Putamen (tissue), 1 donor: ENCODE measurements around the gene UBALD1.

ENCODE experiments used
- DNase-seq: peaks from one replicate; pipeline ENCODE4 v3.0.0-alpha.2; 2016; ENCODE audit warnings: low spot score

Gene UBALD1

GRCh38 chr16:4646773-4647643, 32.3 kb upstream of the UBALD1 start:
- no peak for DNase-seq

DNA sequence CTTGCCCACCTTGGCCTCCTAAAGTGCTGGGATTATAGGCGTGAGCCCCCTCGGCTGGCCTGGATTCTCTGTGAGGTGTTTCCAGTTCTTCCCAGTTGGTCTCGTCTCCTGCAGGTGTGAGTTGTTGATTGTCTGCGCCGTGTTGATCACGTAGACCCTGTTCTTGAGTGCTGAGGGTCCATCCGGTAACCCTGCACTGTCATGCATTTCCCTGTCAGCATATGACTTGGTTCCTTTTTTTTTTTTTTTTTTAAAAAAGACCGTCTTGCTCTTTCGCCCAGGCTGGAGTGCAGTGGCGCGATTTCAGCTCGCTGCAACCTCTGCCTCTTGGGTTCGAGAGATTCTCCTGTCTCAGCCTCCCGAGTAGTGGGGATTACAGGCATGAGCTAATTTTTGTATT, 27.2 kb upstream of the UBALD1 start:
- DNase-seq = no peak

- no peak for DNase-seq
Observed at GRCh38 chr16:4641306-4641687, 26.6 kb upstream of the UBALD1 start.

- DNase-seq = no peak
Observed at GRCh38 chr16:4640572-4641305, 26.1 kb upstream of the UBALD1 start.

DNA sequence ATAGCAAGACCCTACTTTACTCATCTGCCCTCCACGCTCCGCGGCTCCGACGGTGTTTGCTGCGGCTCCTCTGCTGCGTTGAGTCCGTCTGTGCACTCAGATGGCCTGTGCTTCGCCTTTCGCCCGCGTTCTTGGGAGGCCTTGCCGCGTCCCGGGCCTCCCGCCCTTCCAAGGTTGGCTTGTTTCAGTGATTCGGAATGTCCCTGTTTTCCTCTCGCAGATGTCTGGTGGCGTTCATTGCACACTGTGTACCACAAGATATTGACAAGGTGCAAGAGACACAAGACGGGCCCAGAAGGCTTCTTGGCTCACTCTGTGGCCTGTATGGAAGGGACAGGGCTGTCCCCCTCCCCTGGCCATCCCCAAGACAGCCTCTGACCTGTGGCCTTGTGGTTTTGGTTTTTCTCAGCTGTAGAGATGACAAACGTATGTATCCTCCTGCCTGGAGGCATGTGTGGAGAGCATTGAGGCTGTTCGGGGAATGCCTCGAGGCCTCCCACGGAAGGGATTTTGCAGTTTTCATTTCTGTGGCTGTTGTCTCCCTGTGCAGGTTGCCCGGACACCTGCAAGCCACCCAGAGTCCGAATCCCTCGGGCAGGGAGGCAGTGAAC, 25.3 kb upstream of the UBALD1 start:
- DNase-seq = no peak

GRCh38 chr16:4637501-4638166, 22.9 kb upstream of the UBALD1 start:
- DNase-seq = no peak

GRCh38 chr16:4636196-4636595, 21.5 kb upstream of the UBALD1 start:
- DNase-seq = no peak

DNA sequence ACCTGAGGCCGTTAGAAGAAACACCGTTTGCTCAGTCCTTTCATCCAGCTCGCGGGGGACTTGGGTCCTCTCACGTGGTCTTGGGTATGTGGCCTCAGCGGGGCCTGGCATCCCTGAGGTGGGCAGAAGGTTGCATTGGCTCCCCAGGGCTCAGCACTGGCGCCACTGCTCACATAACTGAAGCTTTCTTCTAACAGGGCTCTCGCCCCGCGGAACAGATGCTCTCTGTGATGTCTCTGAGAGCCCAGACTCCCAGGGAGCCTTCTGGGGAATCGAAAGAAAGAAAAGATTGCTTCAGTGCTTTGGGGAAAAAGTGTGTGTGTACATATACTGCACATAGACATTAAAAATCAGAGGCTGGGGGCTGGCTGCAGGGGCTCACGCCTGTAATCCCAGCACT, 20.1 kb upstream of the UBALD1 start:
- no peak for DNase-seq

DNA sequence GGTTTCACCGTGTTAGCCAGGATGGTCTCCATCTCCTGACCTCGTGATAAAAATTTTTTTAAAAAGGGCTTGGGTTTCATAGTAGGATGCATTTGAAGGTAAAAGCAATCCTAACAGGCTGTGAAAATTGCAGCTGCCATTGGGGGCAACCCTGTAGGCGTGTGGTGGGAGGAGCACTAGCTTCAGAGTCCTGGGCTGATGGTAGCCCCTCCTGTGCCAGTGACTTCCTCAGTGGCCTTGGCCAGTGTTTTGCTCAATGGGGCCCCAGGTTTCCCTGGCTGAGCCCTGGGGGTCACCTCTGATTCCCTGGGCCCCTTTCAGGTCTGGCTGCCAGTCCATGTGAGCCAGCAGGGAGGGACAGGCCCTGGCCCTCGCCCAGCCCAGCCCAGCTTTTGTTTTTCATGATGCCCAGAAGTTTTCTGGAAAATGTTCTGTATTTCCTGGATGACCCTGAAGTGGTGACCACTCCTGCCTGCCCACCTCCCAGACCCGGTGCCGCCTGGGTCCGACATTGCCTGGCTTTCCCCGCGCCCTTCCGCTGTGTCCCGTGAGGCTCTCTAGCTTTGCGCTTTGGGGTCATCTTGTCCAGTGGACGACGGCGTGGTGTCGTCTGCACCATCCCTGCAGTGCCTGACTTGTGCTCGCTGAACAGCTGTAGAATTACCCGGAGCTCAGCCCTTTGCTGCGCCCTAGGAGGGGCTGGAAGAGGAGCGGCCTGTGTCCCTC, 19.4 kb upstream of the UBALD1 start:
- no peak for DNase-seq

DNA sequence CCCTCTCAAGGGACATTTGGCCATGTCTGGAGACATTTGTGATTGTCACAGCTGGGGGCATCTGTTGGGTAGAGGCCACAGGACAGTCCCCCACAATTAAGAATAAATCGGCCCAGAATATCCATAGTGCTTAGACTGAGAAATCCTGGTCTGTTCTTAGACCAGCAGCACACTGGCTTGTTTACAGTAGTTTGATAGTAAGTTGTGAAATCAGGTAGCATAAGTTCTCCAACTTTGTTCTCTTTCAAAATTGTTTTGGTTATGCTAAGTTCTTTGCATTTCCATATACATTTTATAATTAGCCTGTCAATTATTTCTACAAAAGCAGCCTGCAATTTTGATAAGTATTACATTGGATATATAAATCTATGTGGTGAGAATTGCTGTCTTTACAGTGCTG, 16.8 kb upstream of the UBALD1 start:
- no peak for DNase-seq

DNA sequence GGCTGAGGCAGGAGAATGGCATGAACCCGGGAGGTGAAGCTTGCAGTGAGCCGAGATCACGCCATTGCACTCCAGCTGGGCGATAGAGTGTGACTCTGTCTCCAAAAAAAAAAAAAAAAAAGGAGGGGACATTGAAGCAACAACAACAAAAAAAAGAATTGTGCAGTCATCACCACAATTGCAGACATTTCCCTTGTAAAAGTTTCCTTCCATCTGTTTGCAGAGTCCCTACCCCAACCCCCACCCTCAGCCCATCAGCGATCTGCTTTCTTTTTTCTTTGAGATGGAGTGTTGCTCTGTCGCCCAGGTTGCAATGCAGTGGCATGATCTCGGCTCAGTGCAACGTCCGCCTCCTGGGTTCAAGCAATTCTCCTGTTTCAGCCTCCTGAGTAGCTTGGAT, 13.6 kb upstream of the UBALD1 start:
- no peak for DNase-seq

DNA sequence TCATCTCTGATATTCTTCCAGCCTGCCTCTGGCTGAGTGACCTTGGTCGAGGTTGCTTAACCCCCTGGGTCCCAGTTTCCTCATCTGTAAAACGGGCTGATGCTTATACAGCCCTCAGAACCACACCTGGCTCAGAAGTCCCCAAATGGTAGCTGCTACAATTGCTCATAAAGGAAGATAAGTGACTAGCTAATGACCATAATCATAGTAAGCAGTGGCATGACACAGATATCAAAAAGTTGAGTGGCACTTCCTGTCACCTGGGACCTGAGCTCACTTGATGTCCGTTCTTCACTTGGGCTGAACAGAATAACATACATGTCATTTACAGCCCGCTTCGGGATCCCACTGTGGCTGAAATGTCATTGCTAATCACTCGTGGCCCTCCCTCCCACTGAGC, 11.7 kb upstream of the UBALD1 start:
- no peak for DNase-seq

GRCh38 chr16:4625560-4626159, 11.0 kb upstream of the UBALD1 start:
- no peak for DNase-seq

DNA sequence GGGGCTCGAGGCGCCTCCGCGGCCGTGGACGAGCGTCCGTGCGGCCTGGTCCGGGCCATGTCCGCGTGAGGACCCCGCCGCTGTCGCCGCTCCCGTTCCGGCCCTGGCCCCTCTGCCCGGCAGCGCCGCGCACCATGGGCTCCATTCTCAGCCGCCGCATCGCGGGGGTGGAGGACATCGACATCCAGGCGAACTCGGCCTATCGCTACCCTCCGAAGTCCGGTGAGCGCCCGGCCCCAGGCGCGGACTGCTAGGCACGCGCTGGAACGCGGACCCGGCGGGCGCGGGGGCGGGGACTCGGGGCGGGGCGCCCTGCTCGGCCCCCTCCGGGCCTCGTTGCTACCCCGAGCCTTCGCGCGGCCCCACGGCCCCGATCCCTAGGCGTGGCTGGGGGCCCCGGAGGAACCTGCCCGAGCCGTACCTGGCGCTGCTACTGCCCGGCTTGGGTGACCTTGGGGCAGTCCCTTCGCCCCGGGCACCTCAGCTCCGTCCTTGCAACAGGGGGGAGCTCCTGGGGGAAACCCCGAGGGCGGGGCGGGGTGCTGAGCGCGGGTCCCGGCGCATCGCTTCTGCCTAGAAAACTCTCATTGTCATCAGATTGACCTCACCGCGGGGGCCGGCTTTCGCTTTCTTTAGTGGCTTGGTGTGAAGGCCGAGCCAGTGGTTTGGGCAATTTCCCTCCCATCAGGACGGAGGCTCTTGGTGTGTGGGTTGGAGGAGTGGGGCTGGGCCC, 10.3 kb upstream of the UBALD1 start:
- no peak for DNase-seq

- DNase-seq = peak; percentile 97
Observed at GRCh38 chr16:4624015-4624826, 9.5 kb upstream of the UBALD1 start, which contains the start of gene MGRN1. Gene MGRN1, plus strand, starts transcription at chr16:4624826. Its CDS starts 135 bp downstream, at chr16:4624961.

GRCh38 chr16:4623593-4623992, 8.9 kb upstream of the UBALD1 start:
- no peak for DNase-seq

DNA sequence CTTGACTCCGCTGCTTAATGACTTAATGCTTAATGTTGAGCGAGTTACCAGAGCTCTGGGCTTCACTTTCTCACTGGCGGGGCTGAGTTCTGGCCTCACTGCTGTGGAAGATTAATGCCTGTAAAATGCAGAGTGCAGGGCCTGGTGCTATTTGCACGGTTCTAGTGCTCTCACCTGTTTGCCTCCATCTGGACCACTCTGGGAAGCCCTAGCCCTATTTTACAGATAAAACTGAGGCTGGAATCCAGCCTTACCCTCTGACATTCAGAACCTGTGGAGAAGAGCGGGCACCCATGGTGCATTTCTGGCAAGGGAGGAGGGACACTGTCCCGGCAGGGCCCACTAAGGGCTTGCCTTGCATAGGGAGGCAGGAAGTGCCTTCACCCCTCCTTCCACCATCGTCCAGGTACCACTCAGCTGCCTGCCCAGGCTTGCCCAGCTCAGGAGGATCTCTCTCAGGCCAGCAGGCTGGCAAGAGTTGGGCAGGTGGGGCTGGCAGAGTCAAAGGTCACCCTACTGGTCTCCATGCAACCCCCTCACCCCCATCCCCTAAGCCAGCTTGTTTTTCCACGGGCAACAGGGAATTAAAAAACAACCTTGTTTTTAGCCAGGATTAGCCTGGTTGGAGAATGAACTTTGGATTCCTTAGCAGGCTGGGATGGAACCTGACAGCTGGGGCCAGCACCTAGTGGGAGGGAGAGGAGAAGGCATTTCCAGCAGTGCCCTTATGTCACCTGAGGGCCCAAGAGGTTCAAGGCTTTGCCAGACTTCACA, 4.1 kb upstream of the UBALD1 start:
- no peak for DNase-seq

DNA sequence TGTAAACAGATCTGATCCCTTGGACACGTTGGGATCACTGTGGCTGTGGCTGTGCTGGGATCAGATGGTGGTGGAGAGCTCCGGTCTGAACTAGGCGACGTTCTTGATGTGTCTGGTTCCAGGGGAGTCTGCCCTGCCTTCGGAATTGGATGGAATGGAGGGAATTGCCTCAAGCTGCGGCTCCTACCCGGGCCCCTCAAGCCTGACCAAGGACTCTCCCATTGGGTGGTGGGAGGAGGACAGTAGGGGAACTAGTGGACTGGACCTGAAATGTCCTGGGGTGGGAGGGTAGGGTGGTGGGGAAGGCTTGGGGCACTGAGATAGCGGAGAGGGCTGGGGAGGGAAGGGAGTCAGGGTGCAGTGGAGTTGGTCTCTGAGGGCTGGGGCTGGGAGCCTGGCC, 3.2 kb upstream of the UBALD1 start:
- no peak for DNase-seq
